ENCODE measurements around the gene HSPA9.

Gene HSPA9

GRCh38 chr5:138611678-138612218 is 36.5 kb upstream of the HSPA9 start:
- ChIA-PET POLR2A (no interaction called here), CTCF (no interaction called here)
- TF ChIP-seq CTCF (IDR thresholded peaks at IDR 0.05; ENCODE audit: control extremely low read depth, extremely low read depth, low read depth, missing control alignments): no peak
- DNase-seq (ENCODE audit: extremely low spot score): no peak

- peak; percentile 42 for DNase-seq (ENCODE audit: extremely low spot score)
- TF ChIP-seq CTCF (IDR thresholded peaks at IDR 0.05; ENCODE audit: control extremely low read depth, extremely low read depth, low read depth, missing control alignments): peak; percentile 6
- POLR2A ChIA-PET: no interaction called here
- CTCF ChIA-PET: no interaction called here
Observed at GRCh38 chr5:138610918-138611677, 35.9 kb upstream of the HSPA9 start.

GRCh38 chr5:138610415-138610917 is 35.3 kb upstream of the HSPA9 start:
- ChIA-PET CTCF (no interaction called here), POLR2A (no interaction called here)
- DNase-seq (ENCODE audit: extremely low spot score): no peak
- peak; percentile 5 for TF ChIP-seq CTCF (IDR thresholded peaks at IDR 0.05; ENCODE audit: control extremely low read depth, extremely low read depth, low read depth, missing control alignments)

DNA sequence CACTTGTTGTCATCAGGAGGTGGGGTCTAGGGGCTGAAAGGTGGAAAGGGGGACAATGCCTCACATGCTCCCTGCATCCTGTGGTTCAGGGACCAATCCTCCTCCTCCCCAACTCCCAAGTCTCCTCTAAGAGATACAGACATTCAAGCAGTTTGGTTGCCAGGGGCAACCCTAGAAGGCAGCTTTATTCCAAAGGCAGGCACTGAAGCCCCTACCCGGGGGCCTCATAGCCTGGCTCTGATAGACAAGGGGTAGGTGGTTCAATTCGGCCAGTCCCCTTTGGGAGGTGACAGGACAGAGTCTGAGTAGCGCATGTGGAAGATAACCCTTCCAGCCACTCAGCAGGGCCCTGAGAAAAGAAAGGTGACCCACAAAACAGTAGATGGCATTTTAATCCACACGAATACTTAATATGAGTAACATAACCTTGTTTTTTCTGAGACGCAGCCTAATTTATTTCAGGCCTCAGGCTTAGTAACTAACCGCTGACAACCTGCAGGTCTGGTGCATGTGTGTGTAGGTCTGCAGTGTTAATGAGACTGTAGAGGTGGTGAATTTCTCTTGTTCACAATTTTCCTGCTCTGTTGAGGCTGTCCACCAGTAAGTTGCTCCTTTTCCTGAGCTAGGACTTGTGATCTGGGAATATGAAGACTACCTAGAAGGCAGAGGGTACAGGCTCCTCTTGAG is 31.3 kb upstream of the HSPA9 start:
- no peak for TF ChIP-seq CTCF (IDR thresholded peaks at IDR 0.05; ENCODE audit: control extremely low read depth, extremely low read depth, low read depth, missing control alignments)
- DNase-seq (ENCODE audit: extremely low spot score): no peak
- ChIA-PET POLR2A (no interaction called here), CTCF (interaction anchor here (1.7 to 4.3 kb wide), 4 partner anchors 9 to 26 kb away, joined by 7 to 32 read pairs (median 10); no protein-coding TSS in a partner anchor)

GRCh38 chr5:138605254-138605972 is 30.2 kb upstream of the HSPA9 start:
- ChIA-PET POLR2A (no interaction called here), CTCF (interaction anchor here (1.0 to 4.3 kb wide), 10 partner anchors 9 to 137 kb away, joined by 3 to 32 read pairs (median 8); no protein-coding TSS in a partner anchor)
- DNase-seq (ENCODE audit: extremely low spot score): peak; percentile 46
- no peak for TF ChIP-seq CTCF (IDR thresholded peaks at IDR 0.05; ENCODE audit: control extremely low read depth, extremely low read depth, low read depth, missing control alignments)

All from GM10248 (cell line).